Activated CD4-positive, alpha-beta T cell treated with anti-CD3 and anti-CD28 coated beads for 36 hours (primary cell): Measurements from ENCODE around the gene CHSY1. TPM values are rescaled to one million over a fixed set of nuclear protein-coding genes. Genes with fewer than 3 reads are reported as not detected.

ENCODE experiments used
- total RNA-seq, 2 experiments: library from RNA; stranded (reverse); gene quantifications; one replicate each; pipeline ENCODE4 v1.2.3, GENCODE V29; 2021

Gene CHSY1
- total RNA-seq, 2 experiments from 2014 or later, result 31.5 to 36.1 TPM

Other genes starting within 250 kb of the CHSY1 start
- 10 to 100 TPM; 14.5 to 20.8 TPM for gene SELENOS, start 25.4 kb upstream of the CHSY1 start, total RNA-seq
- 100 to 1,000 TPM; 167 to 185 TPM for gene SNRPA1, start 43.2 kb upstream of the CHSY1 start, total RNA-seq
- gene PCSK6, start 237.7 kb upstream of the CHSY1 start, total RNA-seq, result under 1 TPM; 0.75 to 0.95 TPM